Liver (tissue), 9 donors: Measurements from ENCODE around the gene MAGEB17. TPM values are rescaled to one million over a fixed set of nuclear protein-coding genes. Genes with fewer than 3 reads are reported as not detected.
A peak's percentile ranks its signal among the peaks of the same experiment; 100 is the strongest.

Experiments used
- DNase-seq: peaks from one replicate; pipeline ENCODE4 v3.0.0-alpha.2; 2017; ENCODE audit warnings: low spot score
- H3K27ac ChIP-seq, 2 donors: one replicate each; pipeline ENCODE4 v1.7.0; 2013; ENCODE audit warnings: inconsistent platforms in 2 of 2, low read length in 2 of 2, control low read depth in 1 of 2, low read depth in 1 of 2, mild to moderate bottlenecking in 1 of 2
- H3K27me3 ChIP-seq, 4 donors: one replicate each; pipeline versions ENCODE4 v1.6.1 to v1.7.0; 2013; ENCODE audit warnings: low read length in 3 of 4, inconsistent platforms in 1 of 4, mild to moderate bottlenecking in 1 of 4, moderate library complexity in 1 of 4; ENCODE audit not compliant: control insufficient read depth in 4 of 4, insufficient read depth in 4 of 4
- H3K36me3 ChIP-seq, 4 donors: one replicate each; pipeline versions ENCODE4 v1.6.1 to v1.7.0; 2013; ENCODE audit warnings: low read length in 3 of 4, mild to moderate bottlenecking in 3 of 4, low read depth in 1 of 4, moderate library complexity in 1 of 4; ENCODE audit not compliant: control insufficient read depth in 4 of 4, insufficient read depth in 3 of 4
- H3K4me1 ChIP-seq, 4 donors: one replicate each; pipeline versions ENCODE4 v1.6.1 to v1.7.0; 2013; ENCODE audit warnings: low read length in 3 of 4, mild to moderate bottlenecking in 3 of 4, moderate library complexity in 1 of 4; ENCODE audit not compliant: control insufficient read depth in 4 of 4, insufficient read depth in 4 of 4
- H3K4me3 ChIP-seq, 3 donors: one replicate each; pipeline versions ENCODE4 v1.6.1 to v1.7.0; 2013; ENCODE audit warnings: low read length in 3 of 3, control low read depth in 1 of 3, low read depth in 1 of 3, mild to moderate bottlenecking in 1 of 3
- H3K9ac ChIP-seq, 2 donors: one replicate each; pipeline ENCODE4 v1.7.0; 2013; ENCODE audit warnings: low read length in 2 of 2, mild to moderate bottlenecking in 2 of 2, moderate library complexity in 2 of 2, control low read depth in 1 of 2, low read depth in 1 of 2
- H3K9me3 ChIP-seq, 4 donors: one replicate each; pipeline versions ENCODE4 v1.6.1 to v1.7.0; 2013; ENCODE audit warnings: low read length in 3 of 4; ENCODE audit not compliant: control insufficient read depth in 4 of 4
- ATF3 ChIP-seq: IDR thresholded peaks from 2 replicates; pipeline ENCODE4 v1.6.1; 2016; ENCODE audit warnings: antibody characterized with exemption
- CTCF ChIP-seq: fragments of 150-350 bp; IDR thresholded peaks from 2 replicates; pipeline ENCODE4 v1.5.1; 2017; ENCODE audit warnings: improper control_type of control experiment, low read depth, low read length; ENCODE audit not compliant: missing input control
- FOXA1 ChIP-seq: IDR thresholded peaks from 2 replicates; pipeline ENCODE4 v1.6.1; 2016; ENCODE audit warnings: antibody characterized with exemption
- FOXA2 ChIP-seq: IDR thresholded peaks from 2 replicates; pipeline ENCODE4 v1.6.1; 2016; ENCODE audit warnings: antibody characterized with exemption
- HNF4A ChIP-seq, 2 donors: conservative IDR thresholded peaks; 2 replicates each; pipeline ENCODE4 v1.6.1; 2016; ENCODE audit warnings: antibody characterized with exemption in 2 of 2, mild to moderate bottlenecking in 2 of 2
- HNF4G ChIP-seq: IDR thresholded peaks from 2 replicates; pipeline ENCODE4 v1.6.1; 2016; ENCODE audit warnings: antibody characterized with exemption
- JUND ChIP-seq, 2 donors: IDR thresholded peaks; 2 replicates each; pipeline ENCODE4 v1.6.1; 2016; ENCODE audit warnings: antibody characterized with exemption in 2 of 2
- MAX ChIP-seq: IDR thresholded peaks from 2 replicates; pipeline ENCODE4 v1.6.1; 2016; ENCODE audit warnings: antibody characterized with exemption
- NR2F2 ChIP-seq: IDR thresholded peaks from 2 replicates; pipeline ENCODE4 v1.6.1; 2016; ENCODE audit warnings: antibody characterized with exemption
- RAD21 ChIP-seq, 2 donors: IDR thresholded peaks; 2 replicates each; pipeline ENCODE4 v1.6.1; 2016; ENCODE audit warnings: antibody characterized with exemption in 2 of 2, mild to moderate bottlenecking in 2 of 2
- REST ChIP-seq: IDR thresholded peaks from 2 replicates; pipeline ENCODE4 v1.6.1; 2016; ENCODE audit warnings: antibody characterized with exemption, mild to moderate bottlenecking
- RXRA ChIP-seq, 2 donors: IDR thresholded peaks; 2 replicates each; pipeline ENCODE4 v1.6.1; 2017 to 2018; ENCODE audit warnings: antibody characterized with exemption in 2 of 2, mild to moderate bottlenecking in 1 of 2
- SP1 ChIP-seq: IDR thresholded peaks from 2 replicates; pipeline ENCODE4 v1.6.1; 2018; ENCODE audit warnings: antibody characterized with exemption, mild to moderate bottlenecking
- YY1 ChIP-seq: IDR thresholded peaks from 2 replicates; pipeline ENCODE4 v1.6.1; 2016; ENCODE audit warnings: antibody characterized with exemption, mild to moderate bottlenecking
- ZBTB33 ChIP-seq: IDR thresholded peaks from 2 replicates; pipeline ENCODE4 v1.6.1; 2016; ENCODE audit warnings: antibody characterized with exemption
- WGBS: extraction: QIAGEN DNeasy Blood & Tissue Kit; methylation state at CpG from one replicate; pipeline ENCODE4 v1.1.7; 2013; 5-methylcytosine and 5-hydroxymethylcytosine counted together
- polyA plus RNA-seq, 2 donors: library from polyadenylated mRNA; stranded (reverse) in 1 of 2; unstranded in 1 of 2; fragments of 200-250 nt in 1 of 2; fragments of >200 nt in 1 of 2; fragmentation: Nextera tagmentation in 1 of 2; extraction: Ambion mirVana in 1 of 2; gene quantifications; one replicate each; pipeline versions ENCODE4 v1.2.1 to v1.2.3, GENCODE V29; 2013 to 2015
- total RNA-seq, 2 donors: library from RNA; depleted of rRNA; stranded (reverse); fragments of >200 nt; gene quantifications; one replicate each; pipeline ENCODE4 v1.2.3, GENCODE V29; 2014
- donor health status: healthy.
- donor health status: healthy.
- donor health status: healthy.
- donor health status: healthy.
- donor health status: healthy.

MAGEB17 gene
- total and polyA plus RNA-seq, 4 donors = not detected

GRCh38 chrX:16202943-16203342, 35.7 kb downstream of the MAGEB17 start:
- Histone ChIP-seq H3K9me3 (no peaks in the 10 kb centered on the region), H3K4me1 (peaks cover 0 to 3% (median 1%) of the 10 kb centered on the region in 4 donors), H3K36me3 (no peaks in the 10 kb centered on the region), H3K27ac (no peak overlapping the region), H3K9ac (no peak overlapping the region), H3K4me3 (no peak overlapping the region), H3K27me3 (no peaks in the 10 kb centered on the region)
- DNase-seq = no peak
- TF ChIP-seq REST (peak; percentile 38), ZBTB33 (peak; percentile 32), CTCF (no peak), HNF4G (no peak), JUND (IDR thresholded peaks at IDR 0.05) (peak in 1 of 2 donors; percentile 7), ATF3 (no peak), YY1 (peak; percentile 75), RXRA (IDR thresholded peaks at IDR 0.05) (peak; percentile 29 to 55), RAD21 (IDR thresholded peaks at IDR 0.05) (no peak), MAX (no peak), HNF4A (conservative IDR thresholded peaks at IDR 0.05) (peak; percentile 57 to 78), NR2F2 (peak; percentile 31), SP1 (peak; percentile 33), FOXA1 (no peak), FOXA2 (no peak)
- WGBS = 33% methylated on average over 4 of the region's 4 CpGs

- H3K4me3 ChIP-seq = no peak overlapping the region
- H3K27me3 ChIP-seq = no peaks in the 10 kb centered on the region
- WGBS = 59% methylated on average over 3 of the region's 3 CpGs
- H3K4me1 ChIP-seq = peaks cover 0 to 3% (median 1%) of the 10 kb centered on the region in 4 donors
- no peak for TF ChIP-seq ZBTB33
- no peaks in the 10 kb centered on the region for H3K9me3 ChIP-seq
- no peak for DNase-seq
- no peak overlapping the region for H3K9ac ChIP-seq
- H3K27ac ChIP-seq = no peak overlapping the region
- H3K36me3 ChIP-seq = no peaks in the 10 kb centered on the region
Measured at GRCh38 chrX:16204538-16204937, 37.3 kb downstream of the MAGEB17 start.
